ENCODE results near the gene PARP3.
A peak's percentile ranks its signal among the peaks of the same experiment; 100 is the strongest.

Gene PARP3

GRCh38 chr3:51934139-51934850, 7.9 kb upstream of the PARP3 start:
- DNase-seq, result no peak

DNA sequence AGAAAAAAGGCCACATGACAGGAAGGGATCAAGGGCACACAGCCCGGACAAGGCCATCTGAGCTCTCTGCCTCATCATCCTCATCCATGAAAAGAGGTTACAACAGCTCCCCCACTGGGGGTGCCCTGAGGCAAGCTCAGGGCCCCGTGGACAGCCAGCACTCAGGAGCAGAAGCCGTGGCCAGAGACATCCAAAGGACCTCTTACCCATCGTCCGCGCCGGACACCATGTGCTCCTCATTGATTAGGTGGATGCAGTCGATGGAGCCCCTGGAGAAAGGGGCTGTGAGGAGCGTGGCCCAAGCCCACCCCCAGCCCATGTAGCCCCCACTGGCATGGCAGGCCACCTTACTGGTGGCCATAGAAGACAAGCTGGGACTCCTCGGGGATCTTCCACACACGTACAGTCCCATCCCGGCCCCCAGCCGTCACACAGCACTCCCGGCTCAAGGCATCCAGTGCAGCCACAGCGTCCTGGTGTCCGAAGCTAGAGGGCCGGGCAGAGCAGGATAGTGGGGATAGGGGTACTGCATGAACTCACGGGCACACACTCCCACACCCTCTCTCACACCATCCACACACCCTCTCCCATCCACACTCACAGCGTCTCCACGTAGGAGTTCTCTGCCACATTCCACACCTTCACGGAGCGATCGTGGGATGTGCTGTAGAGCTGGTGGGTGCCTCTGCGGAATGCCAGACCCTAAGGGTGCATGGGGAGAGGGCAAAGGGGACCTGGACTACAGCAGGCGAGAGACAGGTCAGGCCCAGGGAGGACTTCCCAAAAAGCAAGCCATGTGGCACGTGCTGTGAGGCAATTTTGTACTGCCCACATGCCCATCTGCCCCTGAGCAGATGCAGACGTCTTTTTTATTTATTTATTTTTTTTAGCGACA, 6.9 kb upstream of the PARP3 start:
- no peak for DNase-seq

- DNase-seq, result no peak
Measured at GRCh38 chr3:51935886-51936755, 6.0 kb upstream of the PARP3 start.

- no peak for DNase-seq
Measured at GRCh38 chr3:51937014-51937413, 5.1 kb upstream of the PARP3 start.

- DNase-seq, result no peak
Measured at GRCh38 chr3:51937611-51938450, 4.3 kb upstream of the PARP3 start.

- no peak for DNase-seq
Measured at GRCh38 chr3:51938780-51939425, 3.3 kb upstream of the PARP3 start.

DNA sequence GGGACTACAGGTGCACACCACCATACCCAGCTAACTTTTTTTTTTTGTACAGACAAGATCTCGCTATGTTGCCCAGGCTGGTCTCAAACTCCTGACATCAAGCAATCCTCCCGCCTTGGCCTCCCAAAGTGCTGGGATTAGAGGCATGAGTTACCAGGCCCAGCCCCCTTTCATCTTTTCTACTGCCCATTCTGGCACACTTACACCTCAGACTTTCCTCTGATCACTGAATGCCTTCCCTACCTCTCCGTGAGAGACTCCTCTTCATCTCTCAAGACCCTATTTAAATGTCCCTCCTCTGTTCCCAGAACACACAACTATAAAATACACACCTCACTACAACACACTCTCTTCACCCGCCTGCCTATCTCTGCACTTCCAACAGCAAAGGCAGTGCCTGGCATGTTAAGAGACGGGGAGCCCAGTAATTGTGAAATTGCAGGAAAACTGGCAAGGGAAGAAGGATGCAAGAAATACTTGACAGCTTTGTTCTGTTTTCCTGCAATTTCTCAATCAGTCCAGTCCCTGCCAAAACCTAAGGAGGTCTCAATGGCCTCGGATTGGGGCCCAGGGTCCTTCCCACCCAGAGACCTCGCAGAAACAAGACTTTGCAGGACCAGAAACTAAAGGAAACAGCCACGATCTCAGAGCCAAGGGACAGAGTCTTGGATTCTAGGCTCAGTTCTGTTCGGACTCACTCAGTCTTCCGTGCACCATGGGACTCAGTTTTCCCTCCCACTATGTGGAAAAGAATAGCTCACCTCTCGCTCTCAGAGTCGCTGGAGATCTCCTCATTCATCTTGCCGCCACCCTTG, 1.3 kb upstream of the PARP3 start:
- no peak for DNase-seq

DNA sequence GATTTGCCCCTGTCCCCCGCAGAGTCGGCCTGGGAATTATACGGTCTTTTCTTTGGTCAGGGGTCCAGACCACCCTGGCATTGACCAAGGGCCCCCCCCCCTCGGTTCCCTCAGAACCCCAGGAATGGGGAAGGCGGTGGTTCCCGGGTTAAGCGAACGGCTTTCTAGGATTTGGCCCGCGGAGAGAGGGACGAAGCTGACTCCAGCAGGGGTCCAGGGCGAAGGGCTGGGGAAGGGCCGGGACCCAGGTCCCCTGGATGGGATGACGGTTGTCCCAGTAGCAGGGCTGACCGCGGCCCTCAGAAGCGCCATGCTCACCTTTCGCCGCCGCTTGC, 733 bp upstream of the PARP3 start:
- DNase-seq, result no peak

GRCh38 chr3:51942603-51943450, 664 bp downstream of the PARP3 start:
- peak; percentile 62 for DNase-seq

DNA sequence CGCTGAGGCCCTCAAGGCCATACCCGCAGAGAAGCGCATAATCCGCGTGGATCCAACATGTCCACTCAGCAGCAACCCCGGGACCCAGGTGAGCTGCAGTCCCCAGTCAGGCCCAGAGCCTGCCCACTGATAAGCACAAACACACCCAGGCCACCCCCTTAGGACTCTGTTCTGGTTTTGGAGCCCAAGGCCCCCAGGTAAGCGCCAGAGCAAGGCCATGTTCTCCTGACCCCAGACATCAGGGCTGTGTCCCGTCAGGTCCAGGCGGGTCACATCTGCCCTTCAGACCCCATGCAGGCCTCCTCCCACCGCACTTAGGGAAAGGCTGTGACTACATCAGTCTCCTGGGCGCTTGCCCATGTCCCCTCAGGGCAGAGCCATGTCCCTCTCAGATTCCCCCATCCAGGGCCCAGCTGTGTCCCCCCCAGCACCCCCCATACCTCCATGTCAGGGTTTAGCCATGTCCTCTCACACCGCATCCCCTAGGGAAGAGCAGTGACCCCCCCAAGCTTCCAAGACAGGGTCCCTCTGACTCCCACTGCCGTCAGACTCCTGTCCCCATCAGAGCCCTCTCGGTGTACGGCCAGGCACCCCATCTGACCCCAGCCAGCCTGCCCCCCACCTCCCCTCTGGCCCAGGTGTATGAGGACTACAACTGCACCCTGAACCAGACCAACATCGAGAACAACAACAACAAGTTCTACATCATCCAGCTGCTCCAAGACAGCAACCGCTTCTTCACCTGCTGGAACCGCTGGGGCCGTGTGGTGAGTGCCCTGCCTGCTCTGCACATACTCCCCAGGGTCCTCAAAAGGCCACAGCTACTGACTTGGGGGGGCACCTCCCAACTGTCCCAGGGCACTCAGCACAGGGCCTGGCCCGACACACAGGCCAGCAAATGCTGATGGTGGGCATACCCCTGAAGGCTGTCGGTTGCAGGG, 1.6 kb downstream of the PARP3 start:
- no peak for DNase-seq

GRCh38 chr3:51944451-51945021, 2.4 kb downstream of the PARP3 start:
- no peak for DNase-seq

- no peak for DNase-seq
Measured at GRCh38 chr3:51945031-51945840, 3.1 kb downstream of the PARP3 start.

- no peak for DNase-seq
Measured at GRCh38 chr3:51945926-51946705, 4.0 kb downstream of the PARP3 start.

DNA sequence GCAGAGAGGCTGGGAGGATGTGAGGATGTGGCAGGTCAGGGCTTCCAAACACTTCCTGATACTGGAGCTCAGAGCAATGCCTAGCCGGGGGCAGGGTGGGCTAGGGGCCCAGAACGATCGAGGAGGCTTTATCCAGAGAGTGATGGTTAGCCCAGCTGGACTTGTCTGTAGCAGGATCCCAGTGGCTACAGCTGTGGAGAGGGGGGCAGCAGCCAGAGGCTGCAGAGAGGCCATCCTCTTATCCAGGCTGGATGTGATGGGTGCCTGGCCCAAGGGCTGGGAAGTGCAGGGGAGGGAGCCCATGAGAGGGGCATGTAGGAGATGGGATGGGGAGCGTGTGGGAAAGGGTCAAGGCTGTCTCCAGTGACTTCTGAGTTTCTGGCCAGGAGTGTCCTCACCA, 4.6 kb downstream of the PARP3 start:
- no peak for DNase-seq

- DNase-seq, result no peak
Measured at GRCh38 chr3:51947215-51947900, 5.2 kb downstream of the PARP3 start.

DNA sequence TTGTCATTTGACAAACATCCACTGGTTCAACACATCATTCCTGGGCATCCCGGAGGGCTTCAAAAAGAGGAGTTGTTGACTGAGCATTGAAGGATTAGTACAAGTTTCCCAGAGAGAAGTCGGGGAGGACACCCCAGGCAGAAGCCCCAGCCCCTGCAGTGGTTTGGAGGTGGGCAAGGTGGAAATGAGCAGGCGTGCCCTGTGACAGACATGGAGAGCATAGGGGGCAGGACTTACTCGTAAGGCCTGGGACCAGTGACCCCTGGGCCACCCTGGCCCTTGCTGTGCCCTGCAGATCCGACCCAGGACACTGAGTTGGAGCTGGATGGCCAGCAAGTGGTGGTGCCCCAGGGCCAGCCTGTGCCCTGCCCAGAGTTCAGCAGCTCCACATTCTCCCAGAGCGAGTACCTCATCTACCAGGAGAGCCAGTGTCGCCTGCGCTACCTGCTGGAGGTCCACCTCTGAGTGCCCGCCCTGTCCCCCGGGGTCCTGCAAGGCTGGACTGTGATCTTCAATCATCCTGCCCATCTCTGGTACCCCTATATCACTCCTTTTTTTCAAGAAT, 5.9 kb downstream of the PARP3 start:
- DNase-seq, result no peak

Measured in inflammatory macrophage treated with lipopolysaccharide for 4 hours (primary cell).